MCF 10A (cell line): ENCODE results near the gene ERCC1. TPM values are rescaled to one million over a fixed set of nuclear protein-coding genes. Genes with fewer than 3 reads are reported as not detected.
A peak's percentile ranks its signal among the peaks of the same experiment; 100 is the strongest.

Experiments
- BruUV-seq: library from RNA; stranded (reverse); fragments of 400-500 nt; replicated peaks from 2 replicates; lab custom pipeline; 2021; lab: Mats Ljungman, UMichigan
- CTCF ChIA-PET: fragments of 300-600 bp; sonication (Branson Sonifier 250); formaldehyde crosslinking; extraction: SDS; loops from one replicate; lab custom pipeline; 2021; ENCODE audit warnings: antibody characterized with exemption, inconsistent platforms; lab: Yijun Ruan, JAX
- POLR2A ChIA-PET: fragments of 300-600, 350-650 bp; sonication (Branson Sonifier 250); formaldehyde crosslinking; extraction: SDS; loops from one replicate; lab custom pipeline; 2020; ENCODE audit warnings: antibody characterized with exemption, inconsistent platforms; lab: Yijun Ruan, JAX
- DNase-seq: peaks from one replicate; pipeline ENCODE4 v3.0.0-alpha.2; 2018; ENCODE audit not compliant: unreplicated experiment
- H3K27ac Mint-ChIP-seq: one replicate; pipeline ENCODE4 v1.8.0; 2022; ENCODE audit warnings: mild to moderate bottlenecking, low read depth, mixed read lengths; ENCODE audit not compliant: unreplicated experiment
- H3K27me3 Mint-ChIP-seq: one replicate; pipeline ENCODE4 v1.8.0; 2022; ENCODE audit warnings: mixed read lengths; ENCODE audit not compliant: insufficient read depth, unreplicated experiment
- H3K36me3 Mint-ChIP-seq: one replicate; pipeline ENCODE4 v1.8.0; 2022; ENCODE audit warnings: mild to moderate bottlenecking, moderate library complexity, mixed read lengths; ENCODE audit not compliant: insufficient read depth, unreplicated experiment
- H3K4me1 Mint-ChIP-seq: one replicate; pipeline ENCODE4 v1.8.0; 2022; ENCODE audit warnings: mixed read lengths; ENCODE audit not compliant: insufficient read depth, unreplicated experiment
- H3K4me3 Mint-ChIP-seq: one replicate; pipeline ENCODE4 v1.8.0; 2022; ENCODE audit warnings: mild to moderate bottlenecking, moderate library complexity, mixed read lengths; ENCODE audit not compliant: unreplicated experiment
- H3K9me3 Mint-ChIP-seq: one replicate; pipeline ENCODE4 v1.8.0; 2022; ENCODE audit warnings: mixed read lengths; ENCODE audit not compliant: unreplicated experiment
- intact Hi-C: fragments of 100-400 bp; cut with micrococcal nuclease; formaldehyde crosslinking; loops from 2 replicates; pipeline ENCODE4 v1.14.1; 2022
- total RNA-seq: library from RNA; stranded (reverse); gene quantifications from 2 replicates; pipeline ENCODE4 v1.2.3, GENCODE V29; 2022
- TF ChIP-seq, protein P1 (sequence below): fragments of 200-600 bp; IDR thresholded peaks from one replicate; pipeline ENCODE4 v1.8.0; 2022; ENCODE audit warnings: antibody characterized with exemption, mild to moderate bottlenecking; ENCODE audit not compliant: unreplicated experiment

The ERCC1 gene
- total RNA-seq, 1 experiment from 2014 or later: 227 TPM

DNA sequence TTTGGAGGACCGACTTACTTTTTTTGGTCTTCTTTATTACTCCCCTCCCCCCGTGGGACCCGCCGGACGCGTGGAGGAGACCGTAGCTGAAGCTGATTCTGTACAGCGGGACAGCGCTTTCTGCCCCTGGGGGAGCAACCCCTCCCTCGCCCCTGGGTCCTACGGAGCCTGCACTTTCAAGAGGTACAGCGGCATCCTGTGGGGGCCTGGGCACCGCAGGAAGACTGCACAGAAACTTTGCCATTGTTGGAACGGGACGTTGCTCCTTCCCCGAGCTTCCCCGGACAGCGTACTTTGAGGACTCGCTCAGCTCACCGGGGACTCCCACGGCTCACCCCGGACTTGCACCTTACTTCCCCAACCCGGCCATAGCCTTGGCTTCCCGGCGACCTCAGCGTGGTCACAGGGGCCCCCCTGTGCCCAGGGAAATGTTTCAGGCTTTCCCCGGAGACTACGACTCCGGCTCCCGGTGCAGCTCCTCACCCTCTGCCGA is 44.5 kb upstream of the ERCC1 start:
- intact Hi-C loops: loop anchor here (2.0 kb wide), 1 partner anchor 17 kb away; no protein-coding TSS in a partner anchor
- ChIA-PET CTCF (interaction anchor here (1.0 to 4.9 kb wide), 10 partner anchors 10 to 173 kb away, joined by 3 to 36 read pairs (median 8); partner anchors contain the start of gene PPP1R13L), POLR2A (interaction anchor here (0.7 to 6.5 kb wide), 18 partner anchors 10 to 1761 kb away, joined by 3 to 148 read pairs (median 5); partner anchors contain the start of genes EML2 and PPP1R13L)
- H3K27me3 Mint-ChIP-seq: no peaks in the 10 kb centered on the region
- no peaks in the 10 kb centered on the region for H3K4me1 Mint-ChIP-seq
- peaks cover 59% of the 10 kb centered on the region for H3K36me3 Mint-ChIP-seq
- H3K4me3 Mint-ChIP-seq: peak overlapping the region; percentile 82
- TF ChIP-seq, protein P1, sequence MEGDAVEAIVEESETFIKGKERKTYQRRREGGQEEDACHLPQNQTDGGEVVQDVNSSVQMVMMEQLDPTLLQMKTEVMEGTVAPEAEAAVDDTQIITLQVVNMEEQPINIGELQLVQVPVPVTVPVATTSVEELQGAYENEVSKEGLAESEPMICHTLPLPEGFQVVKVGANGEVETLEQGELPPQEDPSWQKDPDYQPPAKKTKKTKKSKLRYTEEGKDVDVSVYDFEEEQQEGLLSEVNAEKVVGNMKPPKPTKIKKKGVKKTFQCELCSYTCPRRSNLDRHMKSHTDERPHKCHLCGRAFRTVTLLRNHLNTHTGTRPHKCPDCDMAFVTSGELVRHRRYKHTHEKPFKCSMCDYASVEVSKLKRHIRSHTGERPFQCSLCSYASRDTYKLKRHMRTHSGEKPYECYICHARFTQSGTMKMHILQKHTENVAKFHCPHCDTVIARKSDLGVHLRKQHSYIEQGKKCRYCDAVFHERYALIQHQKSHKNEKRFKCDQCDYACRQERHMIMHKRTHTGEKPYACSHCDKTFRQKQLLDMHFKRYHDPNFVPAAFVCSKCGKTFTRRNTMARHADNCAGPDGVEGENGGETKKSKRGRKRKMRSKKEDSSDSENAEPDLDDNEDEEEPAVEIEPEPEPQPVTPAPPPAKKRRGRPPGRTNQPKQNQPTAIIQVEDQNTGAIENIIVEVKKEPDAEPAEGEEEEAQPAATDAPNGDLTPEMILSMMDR: no peak
- peak overlapping the region; percentile 97 for H3K27ac Mint-ChIP-seq
- DNase-seq: peak; percentile 47
- no peaks in the 10 kb centered on the region for H3K9me3 Mint-ChIP-seq
- TSS peak; percentile 71 for BruUV-seq

DNA sequence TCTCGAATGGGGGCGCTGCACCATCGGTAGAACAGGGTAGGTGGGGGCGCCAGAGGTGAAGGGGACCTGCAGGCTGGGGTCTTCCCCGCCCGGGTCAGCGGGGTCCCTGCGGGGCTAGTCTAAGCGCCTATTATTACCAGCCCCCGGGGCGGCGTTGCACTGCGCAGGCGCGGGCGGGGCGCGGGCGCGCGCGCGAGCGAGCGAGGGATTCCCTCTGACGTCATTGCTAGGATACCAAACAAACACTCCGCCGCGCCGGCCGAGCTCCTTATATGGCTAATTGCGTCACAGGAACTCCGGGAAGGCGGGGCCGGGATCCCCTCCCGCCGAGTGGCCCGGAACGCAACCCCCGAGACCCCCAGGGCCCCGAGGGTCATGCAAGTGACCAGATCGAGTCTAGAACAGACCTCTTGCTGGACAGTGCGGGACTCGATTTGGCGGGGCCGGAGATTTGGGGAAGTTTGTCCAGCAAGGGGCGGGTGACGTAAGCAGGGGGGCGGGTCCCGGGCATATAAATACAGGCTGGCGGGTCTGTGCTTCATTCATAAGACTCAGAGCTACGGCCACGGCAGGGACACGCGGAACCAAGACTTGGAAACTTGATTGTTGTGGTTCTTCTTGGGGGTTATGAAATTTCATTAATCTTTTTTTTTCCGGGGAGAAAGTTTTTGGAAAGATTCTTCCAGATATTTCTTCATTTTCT is 43.9 kb upstream of the ERCC1 start, which contains the start of gene FOSB:
Gene FOSB (plus strand): TSS at position 541 of the 703 bp plus-strand sequence. CDS start 591 bp downstream, outside the sequence.
- peak within 1 kb of the TSS; percentile 82 for H3K4me3 Mint-ChIP-seq
- H3K36me3 Mint-ChIP-seq: peaks cover 54% of the 10 kb centered on the region
- peak within 1 kb of the TSS; percentile 97 for H3K27ac Mint-ChIP-seq
- H3K27me3 Mint-ChIP-seq: no peaks in the 10 kb centered on the region
- peak; percentile 97 for DNase-seq
- no peaks in the 10 kb centered on the region for H3K4me1 Mint-ChIP-seq
- TF ChIP-seq, protein P1: no peak
- ChIA-PET POLR2A (interaction anchor here (0.6 to 6.5 kb wide), 18 partner anchors 9 to 1762 kb away, joined by 3 to 148 read pairs (median 4); partner anchors contain the start of genes BLOC1S3, EML2, PPP1R13L and TRAPPC6A), CTCF (interaction anchor here (1.0 to 4.9 kb wide), 11 partner anchors 9 to 173 kb away, joined by 4 to 36 read pairs (median 6); partner anchors contain the start of gene PPP1R13L)
- BruUV-seq: no TSS peak
- intact Hi-C loops: loop anchor here (1.0 to 2.0 kb wide), 2 partner anchors 17 to 24 kb away; no protein-coding TSS in a partner anchor
- no peaks in the 10 kb centered on the region for H3K9me3 Mint-ChIP-seq

DNA sequence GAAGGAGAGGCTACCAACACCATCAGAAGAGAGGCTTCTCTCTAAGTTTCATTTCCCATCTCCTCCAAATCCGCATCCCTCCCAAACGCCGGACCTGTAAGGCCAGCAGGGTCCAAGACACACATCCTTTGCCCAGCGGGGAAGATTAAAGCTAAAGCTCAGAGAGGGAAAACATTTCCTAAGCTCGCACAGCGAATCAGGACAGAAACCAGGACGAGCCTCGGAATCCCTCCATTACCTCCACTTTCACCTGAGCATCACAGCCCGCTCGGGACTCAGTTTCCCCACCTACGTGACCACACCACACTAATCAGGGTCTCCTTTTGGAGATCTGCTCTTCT is 43.4 kb upstream of the ERCC1 start:
- Mint-ChIP-seq H3K9me3 (no peaks in the 10 kb centered on the region), H3K36me3 (peaks cover 49% of the 10 kb centered on the region), H3K27me3 (no peaks in the 10 kb centered on the region), H3K27ac (peak overlapping the region; percentile 97), H3K4me3 (peak overlapping the region; percentile 82), H3K4me1 (no peaks in the 10 kb centered on the region)
- peak; percentile 18 for DNase-seq
- BruUV-seq: no TSS peak
- CTCF ChIA-PET: interaction anchor here (1.2 to 4.9 kb wide), 8 partner anchors 8 to 174 kb away, joined by 4 to 36 read pairs (median 11); partner anchors contain the start of gene PPP1R13L
- intact Hi-C loops: loop anchor here (1.0 kb wide), 1 partner anchor 24 kb away; no protein-coding TSS in a partner anchor
- POLR2A ChIA-PET: interaction anchor here (0.6 to 6.5 kb wide), 14 partner anchors 9 to 303 kb away, joined by 3 to 148 read pairs (median 4); partner anchors contain the start of genes BLOC1S3, EML2, PPP1R13L and TRAPPC6A
- TF ChIP-seq, protein P1: no peak
